Common myeloid progenitor, CD34-positive (primary cell): ENCODE measurements around the gene SRC.

Experiments
- CTCF ChIA-PET: fragments of 350-600 bp; sonication (Branson Sonifier 250); formaldehyde crosslinking; loops from one replicate; lab custom pipeline; 2021; ENCODE audit warnings: antibody characterized with exemption; lab: Charles Lee
- POLR2A ChIA-PET: fragments of 350-600 bp; sonication (Branson Sonifier 250); formaldehyde crosslinking; loops from one replicate; lab custom pipeline; 2021; ENCODE audit warnings: antibody characterized with exemption; lab: Charles Lee
- DNase-seq, 3 donors: peaks; one replicate each; pipeline versions ENCODE4 v3.0.0 to v3.0.0-alpha.2; 2013
- H3K27ac ChIP-seq, 2 experiments: 1 replicate in 1 of 2; 2 replicates in 1 of 2; pipeline ENCODE4 v1.7.0; 2013; ENCODE audit warnings: inconsistent platforms in 2 of 2, low read length in 2 of 2, mild to moderate bottlenecking in 2 of 2, low read depth in 1 of 2, moderate library complexity in 1 of 2; ENCODE audit not compliant: severe bottlenecking in 2 of 2, insufficient read depth in 1 of 2, poor library complexity in 1 of 2
- H3K27me3 ChIP-seq, 5 experiments: replicated peaks in 2 of 5; 1 replicate in 3 of 5; 2 replicates in 2 of 5; pipeline versions ENCODE4 v1.6.1 to v1.7.0; 2013; ENCODE audit warnings: low read length in 4 of 5, mild to moderate bottlenecking in 2 of 5, moderate library complexity in 2 of 5, inconsistent platforms in 1 of 5; ENCODE audit not compliant: insufficient read depth in 5 of 5, control insufficient read depth in 4 of 5
- H3K36me3 ChIP-seq, 4 experiments: 1 replicate in 2 of 4; 2 replicates in 2 of 4; pipeline versions ENCODE4 v1.6.1 to v1.7.0; 2013; ENCODE audit warnings: low read length in 3 of 4, control low read depth in 1 of 4, mild to moderate bottlenecking in 1 of 4; ENCODE audit not compliant: control insufficient read depth in 4 of 4, insufficient read depth in 4 of 4
- H3K4me1 ChIP-seq, 4 experiments: 1 replicate in 3 of 4; 2 replicates in 1 of 4; pipeline versions ENCODE4 v1.6.1 to v1.7.1; 2013; ENCODE audit warnings: low read length in 3 of 4, mild to moderate bottlenecking in 3 of 4, control low read depth in 1 of 4, inconsistent platforms in 1 of 4, moderate library complexity in 1 of 4; ENCODE audit not compliant: control insufficient read depth in 4 of 4, insufficient read depth in 4 of 4; ENCODE audit errors: control extremely low read depth in 1 of 4
- H3K4me3 ChIP-seq, 7 experiments: 1 replicate in 4 of 7; 2 replicates in 3 of 7; pipeline versions ENCODE4 v1.5.1 to v1.7.0; 2013; ENCODE audit warnings: mild to moderate bottlenecking in 7 of 7, low read length in 6 of 7, moderate library complexity in 6 of 7, inconsistent platforms in 2 of 7, low read depth in 2 of 7, control low read depth in 1 of 7; ENCODE audit not compliant: insufficient read depth in 4 of 7, control insufficient read depth in 1 of 7; ENCODE audit errors: extremely low read depth in 1 of 7
- H3K9me3 ChIP-seq, 5 experiments: 1 replicate in 4 of 5; 2 replicates in 1 of 5; pipeline versions ENCODE4 v1.6.1 to v1.7.1; 2013; ENCODE audit warnings: low read length in 4 of 5, mild to moderate bottlenecking in 2 of 5, inconsistent platforms in 1 of 5, low read depth in 1 of 5, moderate library complexity in 1 of 5; ENCODE audit not compliant: control insufficient read depth in 4 of 5, insufficient read depth in 2 of 5; ENCODE audit errors: control extremely low read depth in 1 of 5
- WGBS: methylation state at CpG from one replicate; pipeline ENCODE4 v1.1.5; 2013; ENCODE audit not compliant: insufficient coverage; 5-methylcytosine and 5-hydroxymethylcytosine counted together

Gene SRC

GRCh38 chr20:37445041-37445440 lies 99.1 kb downstream of the SRC start:
- POLR2A ChIA-PET: no interaction called here

DNA sequence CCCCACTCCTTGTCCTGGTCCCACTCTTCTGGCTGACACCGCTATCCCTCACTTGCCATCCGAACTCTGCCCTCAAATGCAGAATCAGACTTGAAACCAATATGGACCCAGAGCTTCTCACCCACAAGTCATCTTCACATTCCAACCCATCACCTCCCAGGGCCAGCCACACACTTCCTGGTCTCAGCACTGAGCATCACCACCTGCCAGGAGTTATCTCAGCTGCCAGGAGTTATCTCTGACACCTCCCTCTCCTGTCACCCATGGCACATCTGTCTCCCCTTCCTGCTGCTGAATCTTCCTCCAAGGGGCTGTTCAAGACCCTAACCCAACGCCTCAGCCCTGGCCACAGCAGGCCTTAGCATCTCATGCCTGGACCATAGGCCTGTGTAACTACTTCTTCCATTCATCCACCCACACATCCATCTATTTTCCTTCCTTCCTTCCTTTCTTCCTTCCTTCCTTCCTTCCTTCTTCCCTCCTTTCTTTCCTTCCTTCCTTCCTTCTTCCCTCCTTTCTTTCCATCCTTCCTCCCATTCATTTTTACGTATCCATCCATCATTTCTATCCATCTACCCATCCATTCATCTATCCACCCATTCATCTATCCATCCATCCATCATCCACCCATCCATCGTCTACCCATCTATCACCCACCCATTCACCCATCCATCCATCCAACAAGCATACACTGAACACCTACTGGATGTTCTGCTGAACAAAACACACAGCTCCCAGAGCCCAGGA lies 100.5 kb downstream of the SRC start:
- no peak for DNase-seq
- Histone ChIP-seq H3K27me3 (peaks cover 0 to 4% (median 0%) of the 10 kb centered on the region in 5 experiments), H3K4me3 (no peak overlapping the region), H3K9me3 (no peaks in the 10 kb centered on the region), H3K4me1 (peaks cover 0 to 6% (median 0%) of the 10 kb centered on the region in 4 experiments), H3K27ac (no peak overlapping the region), H3K36me3 (no peaks in the 10 kb centered on the region)
- CTCF ChIA-PET: no interaction called here
- WGBS: 89% methylated on average over 4 of the region's 5 CpGs
- POLR2A ChIA-PET: no interaction called here

More at GRCh38 chr20:37445041-37445440, 99.1 kb downstream of the SRC start:
- Histone ChIP-seq H3K36me3 (no peaks in the 10 kb centered on the region), H3K9me3 (no peaks in the 10 kb centered on the region), H3K27me3 (peaks cover 0 to 4% (median 0%) of the 10 kb centered on the region in 5 experiments), H3K4me1 (peaks cover 0 to 6% (median 0%) of the 10 kb centered on the region in 4 experiments), H3K4me3 (no peak overlapping the region), H3K27ac (no peak overlapping the region)
- no peak for DNase-seq
- WGBS: 90% methylated on average over 6 of the region's 6 CpGs
- CTCF ChIA-PET: no interaction called here

DNA sequence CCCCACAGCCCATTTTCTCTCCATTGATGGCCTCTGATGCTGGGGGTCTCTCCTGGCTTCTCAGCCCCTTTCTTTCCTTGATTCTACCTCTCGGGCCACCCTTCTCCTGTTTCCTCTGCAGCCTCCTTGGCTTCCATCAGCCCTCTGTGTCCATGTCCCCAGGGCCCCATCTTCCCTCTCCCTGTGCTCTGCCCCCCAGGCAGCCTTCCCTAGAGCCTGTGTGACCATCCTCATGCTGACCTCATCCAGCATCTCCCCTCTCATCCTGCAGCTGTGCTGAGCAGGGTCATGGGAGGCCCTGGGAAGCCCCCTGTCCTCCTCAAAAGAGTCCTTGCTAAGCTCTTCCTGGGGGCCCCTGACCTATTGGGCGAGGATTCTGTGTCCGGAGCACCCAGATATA lies 101.7 kb downstream of the SRC start:
- no peaks in the 10 kb centered on the region for H3K36me3 ChIP-seq
- 100% methylated on average over 3 of the region's 3 CpGs for WGBS
- H3K27me3 ChIP-seq: peaks cover 0 to 4% (median 0%) of the 10 kb centered on the region in 5 experiments
- peaks cover 0 to 6% (median 0%) of the 10 kb centered on the region in 4 experiments for H3K4me1 ChIP-seq
- POLR2A ChIA-PET: no interaction called here
- H3K4me3 ChIP-seq: no peak overlapping the region
- no peak for DNase-seq
- H3K27ac ChIP-seq: no peak overlapping the region
- CTCF ChIA-PET: no interaction called here
- no peaks in the 10 kb centered on the region for H3K9me3 ChIP-seq

- no peak for DNase-seq
- WGBS: 90% methylated on average over 6 of the region's 12 CpGs
- Histone ChIP-seq H3K36me3 (no peaks in the 10 kb centered on the region), H3K9me3 (peaks cover 0 to 6% (median 2%) of the 10 kb centered on the region in 5 experiments), H3K4me3 (no peak overlapping the region), H3K4me1 (no peaks in the 10 kb centered on the region), H3K27ac (no peak overlapping the region), H3K27me3 (peaks cover 0 to 4% (median 0%) of the 10 kb centered on the region in 5 experiments)
- POLR2A ChIA-PET: no interaction called here
- CTCF ChIA-PET: no interaction called here
Observed at GRCh38 chr20:37449276-37449675, 103.3 kb downstream of the SRC start.

DNA sequence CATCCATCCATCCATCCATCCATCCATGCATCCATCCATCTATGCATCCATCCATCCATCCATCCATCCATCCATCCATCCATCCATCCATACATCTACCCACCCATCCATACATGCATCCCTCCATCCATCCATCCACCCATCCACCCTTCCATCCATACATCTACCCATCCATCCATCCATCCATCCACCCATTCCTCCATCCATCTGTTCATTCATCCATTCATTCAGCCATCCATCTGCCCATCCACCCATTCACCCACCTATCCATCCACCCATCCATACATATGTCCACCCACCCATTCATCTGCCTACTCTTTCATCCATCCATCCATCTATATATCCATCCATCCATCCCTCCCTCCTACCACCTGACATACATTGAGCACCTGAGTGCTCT lies 104.4 kb downstream of the SRC start:
- POLR2A ChIA-PET: no interaction called here
- peaks cover 0 to 16% (median 9%) of the 10 kb centered on the region in 5 experiments for H3K9me3 ChIP-seq

GRCh38 chr20:37451616-37452015 lies 105.7 kb downstream of the SRC start:
- WGBS: no CpG with 5 or more reads among the region's 2 CpGs
- Histone ChIP-seq H3K4me1 (no peaks in the 10 kb centered on the region), H3K4me3 (no peak overlapping the region), H3K27ac (no peak overlapping the region), H3K36me3 (no peaks in the 10 kb centered on the region), H3K9me3 (peaks cover 0 to 25% (median 15%) of the 10 kb centered on the region in 5 experiments), H3K27me3 (peaks cover 0 to 4% (median 0%) of the 10 kb centered on the region in 5 experiments)
- CTCF ChIA-PET: no interaction called here
- POLR2A ChIA-PET: interaction anchor here (0.5 to 0.6 kb wide), 2 partner anchors 428 to 1180 kb away, joined by 3 read pairs; no protein-coding TSS in a partner anchor
- no peak for DNase-seq

More for the DNA sequence above, 104.4 kb downstream of the SRC start:
- DNase-seq: no peak
- no peak overlapping the region for H3K27ac ChIP-seq
- H3K27me3 ChIP-seq: peaks cover 0 to 4% (median 0%) of the 10 kb centered on the region in 5 experiments
- H3K36me3 ChIP-seq: no peaks in the 10 kb centered on the region
- no peak overlapping the region for H3K4me3 ChIP-seq
- CTCF ChIA-PET: no interaction called here
- H3K4me1 ChIP-seq: no peaks in the 10 kb centered on the region

GRCh38 chr20:37452236-37452635 lies 106.3 kb downstream of the SRC start:
- H3K4me3 ChIP-seq: no peak overlapping the region
- H3K9me3 ChIP-seq: peaks cover 0 to 32% (median 15%) of the 10 kb centered on the region in 5 experiments
- no peak overlapping the region for H3K27ac ChIP-seq
- ChIA-PET POLR2A (no interaction called here), CTCF (no interaction called here)
- DNase-seq: no peak
- peaks cover 0 to 4% (median 0%) of the 10 kb centered on the region in 5 experiments for H3K27me3 ChIP-seq
- H3K4me1 ChIP-seq: no peaks in the 10 kb centered on the region
- H3K36me3 ChIP-seq: no peaks in the 10 kb centered on the region
- 76% methylated on average over 3 of the region's 3 CpGs for WGBS
